Right atrium auricular region (tissue), 2 donors: ENCODE measurements around the gene DEPP1. TPM values are rescaled to one million over a fixed set of nuclear protein-coding genes. Genes with fewer than 3 reads are reported as not detected.

Experiments
- DNase-seq: peaks from one replicate; pipeline ENCODE4 v3.0.0-alpha.2; 2019; ENCODE audit warnings: low spot score
- H3K27ac ChIP-seq, 2 donors: fragments of 200-600 bp; sonication (generic); 1 replicate in 1 of 2; 2 replicates in 1 of 2; pipeline ENCODE4 v1.5.1; 2016 to 2019
- H3K27me3 ChIP-seq, 2 donors: fragments of 200-600 bp; sonication (generic); one replicate each; pipeline versions ENCODE4 v1.5.1 to v1.6.0; 2017 to 2019
- H3K36me3 ChIP-seq: fragments of 200-600 bp; sonication (generic); one replicate; pipeline ENCODE4 v1.5.1; 2016
- H3K4me1 ChIP-seq, 2 donors: fragments of 200-600 bp; sonication (generic); one replicate each; pipeline versions ENCODE4 v1.5.1 to v1.6.0; 2017 to 2019
- H3K4me3 ChIP-seq, 2 donors: fragments of 200-600 bp; sonication (generic); 1 replicate in 1 of 2; 2 replicates in 1 of 2; pipeline ENCODE4 v1.5.1; 2017 to 2019; ENCODE audit warnings: mild to moderate bottlenecking in 1 of 2, moderate library complexity in 1 of 2
- H3K9me3 ChIP-seq, 2 donors: fragments of 200-600 bp; sonication (generic); one replicate each; pipeline ENCODE4 v1.5.1; 2019
- total RNA-seq, 2 donors: library from RNA; depleted of rRNA; stranded (reverse); fragments of >200 nt; gene quantifications; one replicate each; pipeline ENCODE4 v1.1.0, GENCODE V29; 2016
- TF ChIP-seq, protein P1 (sequence below), 2 donors: fragments of 200-600 bp; sonication (generic); IDR thresholded peaks; one replicate each; pipeline ENCODE4 v1.5.1; 2019; ENCODE audit warnings: antibody characterized with exemption in 2 of 2

The DEPP1 gene
- total RNA-seq, 2 donors from 2014 or later, result 68.8 to 143 TPM

DNA sequence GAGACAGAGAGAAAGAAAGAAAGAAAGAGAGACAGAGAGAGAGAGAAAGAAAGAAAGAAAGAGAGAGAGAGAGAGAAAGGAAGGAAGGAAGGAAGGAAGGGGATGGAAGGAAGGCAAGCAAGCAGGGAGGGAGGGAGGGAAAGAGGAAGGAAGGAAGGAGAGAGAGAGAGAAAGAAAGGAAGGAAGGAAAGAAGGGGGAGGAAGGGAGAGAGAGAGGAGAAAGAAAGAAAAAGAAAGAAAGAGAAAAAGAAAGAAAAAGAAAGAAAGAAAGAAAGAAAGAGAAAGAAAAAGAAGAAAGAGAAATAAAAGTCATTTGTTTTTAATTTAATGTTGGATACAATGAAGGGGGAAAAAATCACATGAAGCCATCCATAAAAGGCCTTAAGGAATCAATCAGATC is 23.6 kb downstream of the DEPP1 start:
- no peak overlapping the region for H3K4me3 ChIP-seq
- TF ChIP-seq, protein P1, sequence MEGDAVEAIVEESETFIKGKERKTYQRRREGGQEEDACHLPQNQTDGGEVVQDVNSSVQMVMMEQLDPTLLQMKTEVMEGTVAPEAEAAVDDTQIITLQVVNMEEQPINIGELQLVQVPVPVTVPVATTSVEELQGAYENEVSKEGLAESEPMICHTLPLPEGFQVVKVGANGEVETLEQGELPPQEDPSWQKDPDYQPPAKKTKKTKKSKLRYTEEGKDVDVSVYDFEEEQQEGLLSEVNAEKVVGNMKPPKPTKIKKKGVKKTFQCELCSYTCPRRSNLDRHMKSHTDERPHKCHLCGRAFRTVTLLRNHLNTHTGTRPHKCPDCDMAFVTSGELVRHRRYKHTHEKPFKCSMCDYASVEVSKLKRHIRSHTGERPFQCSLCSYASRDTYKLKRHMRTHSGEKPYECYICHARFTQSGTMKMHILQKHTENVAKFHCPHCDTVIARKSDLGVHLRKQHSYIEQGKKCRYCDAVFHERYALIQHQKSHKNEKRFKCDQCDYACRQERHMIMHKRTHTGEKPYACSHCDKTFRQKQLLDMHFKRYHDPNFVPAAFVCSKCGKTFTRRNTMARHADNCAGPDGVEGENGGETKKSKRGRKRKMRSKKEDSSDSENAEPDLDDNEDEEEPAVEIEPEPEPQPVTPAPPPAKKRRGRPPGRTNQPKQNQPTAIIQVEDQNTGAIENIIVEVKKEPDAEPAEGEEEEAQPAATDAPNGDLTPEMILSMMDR (IDR thresholded peaks at IDR 0.05), result no peak
- H3K9me3 ChIP-seq, result no peaks in the 10 kb centered on the region
- peaks cover 0 to 64% of the 10 kb centered on the region in 2 donors for H3K4me1 ChIP-seq
- peak overlapping the region; percentile 94 to 96 for H3K27ac ChIP-seq
- no peaks in the 10 kb centered on the region for H3K27me3 ChIP-seq
- no peak for DNase-seq
- no peaks in the 10 kb centered on the region for H3K36me3 ChIP-seq

DNA sequence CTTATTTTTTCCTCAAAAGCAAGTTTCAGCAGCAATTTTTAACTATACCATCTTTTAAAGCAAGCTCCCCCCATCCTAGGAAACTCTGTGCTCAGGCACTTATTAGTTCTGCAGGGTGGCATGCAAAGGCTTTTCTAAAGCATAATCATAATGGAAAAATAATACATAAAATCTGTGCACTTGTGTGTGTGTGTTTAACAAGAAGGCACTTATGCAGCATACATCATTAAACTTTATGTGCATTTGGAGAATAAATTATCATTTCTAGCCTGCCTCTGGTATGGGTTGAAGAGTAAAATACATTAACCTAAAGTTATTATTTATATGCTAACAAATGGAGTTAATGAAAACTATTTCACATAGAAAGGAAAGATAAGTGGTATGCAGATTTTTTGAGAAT is 24.6 kb downstream of the DEPP1 start:
- no peak for DNase-seq
- H3K36me3 ChIP-seq, result no peaks in the 10 kb centered on the region
- H3K9me3 ChIP-seq, result no peaks in the 10 kb centered on the region
- peaks cover 0 to 71% of the 10 kb centered on the region in 2 donors for H3K4me1 ChIP-seq
- no peak overlapping the region for H3K4me3 ChIP-seq
- no peak overlapping the region for H3K27ac ChIP-seq
- no peaks in the 10 kb centered on the region for H3K27me3 ChIP-seq
- TF ChIP-seq, protein P1 (IDR thresholded peaks at IDR 0.05), result no peak

DNA sequence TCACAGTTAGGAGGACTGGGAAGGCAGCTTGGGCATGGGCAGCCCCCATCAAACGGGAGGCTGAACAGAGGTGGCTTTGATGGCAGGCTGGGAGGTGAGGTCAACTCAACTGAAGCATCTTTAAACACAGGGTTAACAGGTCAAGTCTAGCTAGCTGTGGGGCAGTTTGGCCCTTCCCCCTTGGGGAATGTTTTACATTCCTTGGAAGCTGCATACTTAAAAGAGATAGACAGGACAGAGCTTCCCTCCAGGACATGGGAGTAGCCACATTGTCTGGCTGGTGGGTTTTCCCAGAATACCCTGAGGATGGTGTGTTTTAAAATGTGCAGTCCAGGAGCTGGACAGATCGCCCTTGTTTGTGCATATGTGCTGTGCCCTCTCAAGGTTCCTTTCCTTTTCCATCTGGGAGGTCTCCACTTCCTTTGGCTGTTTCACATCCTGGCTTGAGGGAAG is 25.8 kb downstream of the DEPP1 start:
- Histone ChIP-seq H3K27me3 (no peaks in the 10 kb centered on the region), H3K4me1 (peaks cover 0 to 72% of the 10 kb centered on the region in 2 donors), H3K9me3 (no peaks in the 10 kb centered on the region), H3K4me3 (no peak overlapping the region), H3K27ac (peak overlapping the region in 1 of 2 donors; percentile 30), H3K36me3 (no peaks in the 10 kb centered on the region)
- TF ChIP-seq, protein P1 (IDR thresholded peaks at IDR 0.05), result no peak
- DNase-seq, result peak; percentile 40

DNA sequence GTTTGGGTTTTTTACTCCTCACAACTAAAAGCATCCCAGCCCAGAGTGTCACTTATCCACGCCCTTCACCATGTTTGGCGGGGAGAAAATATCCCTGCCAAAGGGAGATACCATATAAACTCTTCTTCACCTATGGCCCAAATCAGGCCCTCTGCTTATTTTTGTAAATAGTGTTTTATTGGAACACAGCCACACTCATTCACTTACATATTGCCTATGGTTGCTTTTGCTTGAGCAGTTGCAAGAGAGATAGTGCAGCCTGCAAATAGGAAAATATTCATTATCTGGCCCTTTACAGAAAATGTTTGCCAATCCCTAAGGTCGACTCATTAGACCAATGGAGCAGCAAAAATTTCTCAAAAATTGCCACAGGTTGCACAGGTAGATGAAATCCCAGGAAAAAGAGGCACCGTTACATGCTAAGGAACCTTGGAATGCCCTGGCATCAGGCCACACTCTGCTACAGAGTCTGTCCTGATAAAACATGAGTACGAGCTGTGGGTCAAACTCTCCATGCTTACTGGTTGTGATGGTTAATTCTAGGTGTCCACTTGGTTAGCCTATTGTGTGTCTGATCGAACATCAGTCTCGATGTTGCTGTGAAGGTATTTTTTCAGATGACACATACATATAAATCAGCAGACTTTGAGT is 26.9 kb downstream of the DEPP1 start:
- Histone ChIP-seq H3K4me1 (peaks cover 0 to 76% of the 10 kb centered on the region in 2 donors), H3K4me3 (no peak overlapping the region), H3K27me3 (no peaks in the 10 kb centered on the region), H3K27ac (no peak overlapping the region), H3K36me3 (no peaks in the 10 kb centered on the region), H3K9me3 (no peaks in the 10 kb centered on the region)
- TF ChIP-seq, protein P1 (IDR thresholded peaks at IDR 0.05), result no peak
- DNase-seq, result peak; percentile 53

DNA sequence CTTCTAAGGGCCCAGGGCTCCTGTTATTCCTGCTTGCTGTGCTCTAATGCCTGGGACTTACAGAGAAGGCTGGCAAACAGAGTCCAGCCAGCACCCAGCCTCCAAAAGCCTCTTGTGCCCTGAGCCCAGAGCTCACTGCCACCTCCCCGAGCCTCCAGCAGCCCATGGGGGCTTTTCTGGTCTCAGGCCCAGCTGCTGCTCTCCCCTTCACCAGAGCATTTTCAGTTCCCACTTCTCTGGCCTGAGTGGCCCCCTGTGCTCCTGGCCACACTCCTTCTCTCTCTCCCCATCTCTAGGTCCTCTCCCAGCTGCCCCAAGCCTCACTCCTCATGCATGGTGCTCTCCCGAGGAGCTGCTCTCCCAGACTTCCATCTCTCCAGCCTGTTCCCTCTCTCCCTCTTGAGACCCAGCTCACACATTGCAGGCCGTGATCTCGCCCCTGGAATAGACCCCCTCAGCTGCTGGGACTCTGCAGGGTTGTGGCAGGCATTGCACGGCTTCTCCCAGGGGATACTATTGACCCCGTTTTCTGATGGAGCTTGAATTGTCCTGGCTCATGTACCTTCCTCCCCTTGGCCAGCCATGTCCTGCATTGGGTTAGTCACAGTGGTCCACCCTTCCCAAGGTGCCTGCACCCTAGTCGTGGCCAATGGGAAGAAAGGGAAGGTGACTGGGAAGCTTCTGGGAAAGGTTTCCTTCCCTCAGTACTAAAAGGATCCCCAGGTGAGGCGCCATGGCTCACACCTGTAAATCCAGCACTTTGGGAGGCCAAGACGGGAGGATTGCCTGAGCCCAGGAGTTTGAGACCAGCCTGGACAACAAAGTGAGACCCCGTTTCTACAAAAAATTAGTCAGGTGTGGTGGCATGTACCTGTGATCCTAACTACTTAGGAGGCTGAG is 28.0 kb downstream of the DEPP1 start:
- TF ChIP-seq, protein P1 (IDR thresholded peaks at IDR 0.05), result no peak
- Histone ChIP-seq H3K4me1 (peaks cover 0 to 71% of the 10 kb centered on the region in 2 donors), H3K27ac (peak overlapping the region; percentile 31 to 48), H3K36me3 (no peaks in the 10 kb centered on the region), H3K9me3 (no peaks in the 10 kb centered on the region), H3K4me3 (no peak overlapping the region), H3K27me3 (no peaks in the 10 kb centered on the region)
- DNase-seq, result peak; percentile 40
